ENCODE measurements around the gene CPSF4L.

DNA sequence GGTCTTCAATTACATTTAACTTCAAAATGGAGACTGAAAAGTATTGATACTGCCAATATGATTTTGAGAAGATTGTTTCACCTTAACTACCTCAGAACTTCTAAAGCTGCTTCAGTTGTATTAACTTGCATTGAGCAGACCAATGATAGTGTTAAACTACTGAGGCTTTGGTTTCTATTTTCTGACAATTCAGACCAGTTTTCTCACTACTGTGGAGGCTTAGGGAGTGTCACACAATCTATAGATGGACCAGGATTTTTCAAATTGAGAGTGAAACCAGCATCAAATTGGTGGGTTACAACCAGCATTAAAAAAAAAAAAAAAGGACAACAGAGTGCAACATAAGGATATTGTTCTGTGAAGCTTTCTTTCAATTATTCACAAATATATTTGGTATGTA, 47.7 kb downstream of the CPSF4L start:
- TF ChIP-seq, protein P1, sequence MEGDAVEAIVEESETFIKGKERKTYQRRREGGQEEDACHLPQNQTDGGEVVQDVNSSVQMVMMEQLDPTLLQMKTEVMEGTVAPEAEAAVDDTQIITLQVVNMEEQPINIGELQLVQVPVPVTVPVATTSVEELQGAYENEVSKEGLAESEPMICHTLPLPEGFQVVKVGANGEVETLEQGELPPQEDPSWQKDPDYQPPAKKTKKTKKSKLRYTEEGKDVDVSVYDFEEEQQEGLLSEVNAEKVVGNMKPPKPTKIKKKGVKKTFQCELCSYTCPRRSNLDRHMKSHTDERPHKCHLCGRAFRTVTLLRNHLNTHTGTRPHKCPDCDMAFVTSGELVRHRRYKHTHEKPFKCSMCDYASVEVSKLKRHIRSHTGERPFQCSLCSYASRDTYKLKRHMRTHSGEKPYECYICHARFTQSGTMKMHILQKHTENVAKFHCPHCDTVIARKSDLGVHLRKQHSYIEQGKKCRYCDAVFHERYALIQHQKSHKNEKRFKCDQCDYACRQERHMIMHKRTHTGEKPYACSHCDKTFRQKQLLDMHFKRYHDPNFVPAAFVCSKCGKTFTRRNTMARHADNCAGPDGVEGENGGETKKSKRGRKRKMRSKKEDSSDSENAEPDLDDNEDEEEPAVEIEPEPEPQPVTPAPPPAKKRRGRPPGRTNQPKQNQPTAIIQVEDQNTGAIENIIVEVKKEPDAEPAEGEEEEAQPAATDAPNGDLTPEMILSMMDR (IDR thresholded peaks at IDR 0.05; ENCODE audit: low read length), result no peak
- no peak for TF ChIP-seq EZH2phosphoT487 (IDR thresholded peaks at IDR 0.05; ENCODE audit: low read length)

All from MM.1S (cell line).